Retinal pigment epithelial cell (primary cell): ENCODE results near the gene GNAL.

Source experiments
- DNase-seq: peaks from one replicate; pipeline ENCODE4 v3.0.0-alpha.2; 2010; ENCODE audit warnings: low read depth
- H3K4me3 ChIP-seq: 2 replicates; pipeline ENCODE4 v1.5.1; 2011; ENCODE audit warnings: mild to moderate bottlenecking, low read length, control low read depth, moderate library complexity
- CTCF ChIP-seq: conservative IDR thresholded peaks from 2 replicates; pipeline ENCODE4 v1.5.1; 2011; ENCODE audit warnings: low read depth, low read length, control low read depth, inconsistent platforms

The GNAL gene

GRCh38 chr18:11669271-11669947 is 19.7 kb upstream of the GNAL start:
- no peak for TF ChIP-seq CTCF
- no peak overlapping the region for H3K4me3 ChIP-seq
- no peak for DNase-seq

- no peak for TF ChIP-seq CTCF
Measured at GRCh38 chr18:11669948-11670275, 19.2 kb upstream of the GNAL start.

GRCh38 chr18:11671156-11671555 is 17.9 kb upstream of the GNAL start:
- DNase-seq, result no peak
- H3K4me3 ChIP-seq, result no peak overlapping the region
- TF ChIP-seq CTCF, result no peak

More at GRCh38 chr18:11669948-11670275, 19.2 kb upstream of the GNAL start:
- no peak overlapping the region for H3K4me3 ChIP-seq
- DNase-seq, result no peak

- TF ChIP-seq CTCF, result no peak
- DNase-seq, result no peak
Measured at GRCh38 chr18:11672198-11672597, 16.9 kb upstream of the GNAL start.

GRCh38 chr18:11672846-11673454 is 16.1 kb upstream of the GNAL start:
- TF ChIP-seq CTCF, result no peak
- DNase-seq, result no peak
- H3K4me3 ChIP-seq, result no peak overlapping the region

More at GRCh38 chr18:11672198-11672597, 16.9 kb upstream of the GNAL start:
- no peak overlapping the region for H3K4me3 ChIP-seq

GRCh38 chr18:11673560-11673959 is 15.5 kb upstream of the GNAL start:
- TF ChIP-seq CTCF, result no peak
- DNase-seq, result no peak
- no peak overlapping the region for H3K4me3 ChIP-seq

GRCh38 chr18:11674119-11674518 is 14.9 kb upstream of the GNAL start:
- DNase-seq, result no peak
- no peak for TF ChIP-seq CTCF
- no peak overlapping the region for H3K4me3 ChIP-seq
